Aorta (tissue), 4 donors: ENCODE measurements around the gene CABP1. TPM values are rescaled to one million over a fixed set of nuclear protein-coding genes. Genes with fewer than 3 reads are reported as not detected.

ENCODE experiments used
- polyA plus RNA-seq, 2 donors: library from polyadenylated mRNA; stranded (reverse); fragments of 200-250 nt; gene quantifications; one replicate each; pipeline ENCODE4 v1.2.3, GENCODE V29; 2013
- total RNA-seq, 2 donors: library from RNA; stranded (reverse); fragmentation: NEBNext Ultra II Directional; extraction: Animal tissue kit (Norgen Biotek cat#: 25700); gene quantifications; one replicate each; pipeline ENCODE4 v1.2.1, GENCODE V29; 2021
- donor health status: healthy with polysubstance abuse.
- donor health status: Bipolar disorder and iron deficiency.
- donor health status: DM: no; HTN: no; CAD: no.
- donor health status: DM: yes; HTN: yes; CAD: no.

Gene CABP1
- total and polyA plus RNA-seq, 4 donors = 1.7 to 3.0 (median 1.7) TPM; not detected in 1

Other genes with a start within 250 kb of the CABP1 start
- 100 to 1,000 TPM; 176 to 246 TPM for gene COX6A1, start 202.5 kb upstream of the CABP1 start, total RNA-seq
- 100 to 1,000 TPM; 355 to 498 TPM for gene COX6A1, start 202.5 kb upstream of the CABP1 start, polyA plus RNA-seq
- gene TRIAP1, start 194.2 kb upstream of the CABP1 start, total RNA-seq = 10 to 100 TPM; 13.0 to 14.1 TPM
- 10 to 100 TPM; 19.7 to 43.1 TPM for gene TRIAP1, start 194.2 kb upstream of the CABP1 start, polyA plus RNA-seq
- 10 to 100 TPM; 22.1 to 24.5 TPM for gene GATC, start 194.2 kb upstream of the CABP1 start, total RNA-seq
- gene GATC, start 194.2 kb upstream of the CABP1 start, polyA plus RNA-seq = 10 to 100 TPM in 1 of 2 donors, 1 to 10 TPM in 1; 9.8 to 11.5 TPM
- gene SRSF9, start 170.9 kb upstream of the CABP1 start, total RNA-seq = 10 to 100 TPM; 91.2 to 96.6 TPM
- 10 to 100 TPM; 77.5 to 95.8 TPM for gene SRSF9, start 170.9 kb upstream of the CABP1 start, polyA plus RNA-seq
- 100 to 1,000 TPM; 236 to 262 TPM for gene DYNLL1, start 144.5 kb upstream of the CABP1 start, total RNA-seq
- gene DYNLL1, start 144.5 kb upstream of the CABP1 start, polyA plus RNA-seq = 100 to 1,000 TPM; 287 to 686 TPM
- 10 to 100 TPM; 12.0 to 18.3 TPM for gene COQ5, start 111.5 kb upstream of the CABP1 start, total RNA-seq
- gene COQ5, start 111.5 kb upstream of the CABP1 start, polyA plus RNA-seq = 10 to 100 TPM; 25.0 to 26.0 TPM
- 100 to 1,000 TPM; 184 to 200 TPM for gene RNF10, start 106.3 kb upstream of the CABP1 start, total RNA-seq
- 100 to 1,000 TPM in 1 of 2 donors, 10 to 100 TPM in 1; 74.0 to 156 TPM for gene RNF10, start 106.3 kb upstream of the CABP1 start, polyA plus RNA-seq
- gene POP5, start 59.2 kb upstream of the CABP1 start, total RNA-seq = 10 to 100 TPM; 18.2 to 26.0 TPM
- gene POP5, start 59.2 kb upstream of the CABP1 start, polyA plus RNA-seq = 10 to 100 TPM; 33.8 to 69.7 TPM
- 10 to 100 TPM; 67.4 to 92.0 TPM for gene MLEC, start 46.5 kb downstream of the CABP1 start, total RNA-seq
- 10 to 100 TPM; 19.7 to 27.7 TPM for gene MLEC, start 46.5 kb downstream of the CABP1 start, polyA plus RNA-seq
- gene UNC119B, start 69.8 kb downstream of the CABP1 start, total RNA-seq = 10 to 100 TPM; 18.6 to 24.4 TPM
- gene UNC119B, start 69.8 kb downstream of the CABP1 start, polyA plus RNA-seq = 10 to 100 TPM; 13.6 to 15.9 TPM
- 10 to 100 TPM; 11.3 to 15.6 TPM for gene ACADS, start 85.2 kb downstream of the CABP1 start, total RNA-seq
- gene ACADS, start 85.2 kb downstream of the CABP1 start, polyA plus RNA-seq = 10 to 100 TPM; 29.2 to 36.9 TPM